Spinal cord (tissue), 4 donors: ENCODE results near the gene SNURF. TPM values are rescaled to one million over a fixed set of nuclear protein-coding genes. Genes with fewer than 3 reads are reported as not detected.

Experiments
- polyA plus RNA-seq, 2 donors: library from polyadenylated mRNA; unstranded; fragments of 120-200 nt; gene quantifications; one replicate each; pipeline ENCODE4 v1.2.1, GENCODE V29; 2013; ENCODE audit not compliant: insufficient read length in 2 of 2
- small RNA-seq: library from RNA; depleted of rRNA; stranded (forward); fragments of <200 nt; gene quantifications from one replicate; pipeline ENCODE3, GENCODE V24; 2014; ENCODE audit warnings: low replicate concordance
- total RNA-seq, 2 donors: library from RNA; depleted of rRNA in 1 of 2; stranded (reverse); fragments of 120-200 nt in 1 of 2; fragments of >200 nt in 1 of 2; gene quantifications; one replicate each; pipeline versions ENCODE4 v1.2.3 to v1.2.4, GENCODE V29; 2013 to 2014

The SNURF gene
- total and polyA plus RNA-seq, 4 donors: 6.1 to 62.9 (median 9.6) TPM

Small RNA genes within 50 kb of the gene (small RNA-seq; reads per million reads assigned to genes)
- gene AC090602.1: not detected
- gene AC124312.4: not detected
- 0.06 reads per million for gene AC124312.5

Other genes with a start within 250 kb of the SNURF start
- 100 to 1,000 TPM; 305 to 482 TPM for gene SNRPN, start within 50 bp of the SNURF start, total RNA-seq
- 100 to 1,000 TPM; 662 to 679 TPM for gene SNRPN, start within 50 bp of the SNURF start, polyA plus RNA-seq